Stimulated activated CD4-positive, alpha-beta T cell treated with anti-CD3 and anti-CD28 coated beads, Interleukin-4, amount 100 ng/mL, for 1 hour (primary cell): Measurements from ENCODE around the gene BLOC1S4.
"Not testable (repeated sequence)": the region's sequence is repeated elsewhere in the genome, so short reads cannot be mapped to it uniquely, and the experiment has no call there.

Experiments used
- DNase-seq: peaks from one replicate; pipeline ENCODE4 v3.0.0-alpha.2; 2020

BLOC1S4 gene

GRCh38 chr4:6719611-6720179 is 3.7 kb downstream of the BLOC1S4 start:
- DNase-seq, result no peak

- peak; percentile 86 for DNase-seq
These were observed 4.3 kb downstream of the BLOC1S4 start for GRCh38 chr4:6720202-6720699.

- DNase-seq, result no peak
These were observed 5.1 kb downstream of the BLOC1S4 start for GRCh38 chr4:6721121-6721520.

- no peak for DNase-seq
These were observed 6.9 kb downstream of the BLOC1S4 start for GRCh38 chr4:6722891-6723290.

GRCh38 chr4:6723851-6724250 is 7.9 kb downstream of the BLOC1S4 start:
- DNase-seq, result no peak

GRCh38 chr4:6724421-6725111 is 8.6 kb downstream of the BLOC1S4 start:
- DNase-seq, result no peak

GRCh38 chr4:6725427-6725961 is 9.5 kb downstream of the BLOC1S4 start:
- not testable (repeated sequence) for DNase-seq

- DNase-seq, result no peak
These were observed 11.3 kb downstream of the BLOC1S4 start for GRCh38 chr4:6727081-6727942.

- DNase-seq, result no peak
These were observed 11.9 kb downstream of the BLOC1S4 start for GRCh38 chr4:6727943-6728250.

GRCh38 chr4:6728320-6729029 is 12.5 kb downstream of the BLOC1S4 start:
- DNase-seq, result no peak

GRCh38 chr4:6730603-6731317 is 14.8 kb downstream of the BLOC1S4 start:
- no peak for DNase-seq

- no peak for DNase-seq
These were observed 15.3 kb downstream of the BLOC1S4 start for GRCh38 chr4:6731318-6731675.

- no peak for DNase-seq
These were observed 15.8 kb downstream of the BLOC1S4 start for GRCh38 chr4:6731780-6732179.

- DNase-seq, result no peak
These were observed 16.7 kb downstream of the BLOC1S4 start for GRCh38 chr4:6732441-6733357.

- no peak for DNase-seq
These were observed 17.6 kb downstream of the BLOC1S4 start for GRCh38 chr4:6733358-6734164.

GRCh38 chr4:6734165-6734786 is 18.3 kb downstream of the BLOC1S4 start:
- no peak for DNase-seq

GRCh38 chr4:6739920-6740319 is 23.9 kb downstream of the BLOC1S4 start:
- DNase-seq, result no peak

GRCh38 chr4:6740347-6740746 is 24.4 kb downstream of the BLOC1S4 start:
- no peak for DNase-seq

- DNase-seq, result no peak
These were observed 26.5 kb downstream of the BLOC1S4 start for GRCh38 chr4:6742507-6742906.

- DNase-seq, result no peak
These were observed 27.0 kb downstream of the BLOC1S4 start for GRCh38 chr4:6742989-6743388.
